ENCODE measurements around the gene RFK. TPM values are rescaled to one million over a fixed set of nuclear protein-coding genes. Genes with fewer than 3 reads are reported as not detected.

Gene RFK
- total RNA-seq, 1 experiment from 2014 or later, result 33.2 TPM

GRCh38 chr9:76390656-76391055, 3.6 kb downstream of the RFK start:
- ChIA-PET POLR2A (no interaction called here), CTCF (no interaction called here)
- no peak for ATAC-seq
- no peaks in the 10 kb centered on the region for H3K9me3 ChIP-seq (ENCODE audit: control insufficient read depth, insufficient read depth, low read depth, low read length)
- no peak overlapping the region for H3K4me3 ChIP-seq (ENCODE audit: low read depth in 2 of 2, low read length in 2 of 2)
- no peak overlapping the region for H3K27ac ChIP-seq (ENCODE audit: low read length)
- no TSS peak for BruUV-seq (replicated peaks)
- no peak for DNase-seq (ENCODE audit: low read depth, low spot score)
- no peak for TF ChIP-seq REST (IDR thresholded peaks at IDR 0.05; ENCODE audit: insufficient read depth in 1 of 2, low read depth in 2 of 2, low read length in 1 of 2)
- no peak for TF ChIP-seq SIN3A (IDR thresholded peaks at IDR 0.05; ENCODE audit: borderline replicate concordance, insufficient read depth, low read depth, low read length)
- TF ChIP-seq POLR2AphosphoS5 (IDR thresholded peaks at IDR 0.05; ENCODE audit: low read depth, low read length), result no peak
- TF ChIP-seq TCF7L2 (IDR thresholded peaks at IDR 0.05; ENCODE audit: low read depth, low read length), result no peak
- no peak for TF ChIP-seq CTCF (IDR thresholded peaks at IDR 0.05)
- peaks cover 4% of the 10 kb centered on the region; the same call in 1 of the 2 replicates for H3K4me1 ChIP-seq (ENCODE audit: control insufficient read depth, insufficient read depth, low read length)
- intact Hi-C loops (cut with micrococcal nuclease; ENCODE audit: unreplicated experiment), result no loop called here
- in situ Hi-C loops (cut with HindIII; ENCODE audit: low pct_unique_long_range_greater_than_20kb, low sequenced_read_pairs), result no loop called here
- peaks cover 10% of the 10 kb centered on the region for H3K36me3 ChIP-seq (ENCODE audit: control insufficient read depth, insufficient read depth, low read length)
- H3K27me3 ChIP-seq (ENCODE audit: control insufficient read depth, insufficient read depth, low read length), result no peaks in the 10 kb centered on the region

- H3K4me1 ChIP-seq (ENCODE audit: control insufficient read depth, insufficient read depth, low read length), result no peaks in the 10 kb centered on the region
- H3K36me3 ChIP-seq (ENCODE audit: control insufficient read depth, insufficient read depth, low read length), result no peaks in the 10 kb centered on the region
- ATAC-seq, result no peak
- no peaks in the 10 kb centered on the region for H3K27me3 ChIP-seq (ENCODE audit: control insufficient read depth, insufficient read depth, low read length)
- ChIA-PET POLR2A (no interaction called here), CTCF (no interaction called here)
- no peak for DNase-seq (ENCODE audit: low read depth, low spot score)
- H3K4me3 ChIP-seq (ENCODE audit: low read depth in 2 of 2, low read length in 2 of 2), result no peak overlapping the region
- intact Hi-C loops (cut with micrococcal nuclease; ENCODE audit: unreplicated experiment) (no loop called here), in situ Hi-C loops (cut with HindIII; ENCODE audit: low pct_unique_long_range_greater_than_20kb, low sequenced_read_pairs) (no loop called here)
- TF ChIP-seq REST (IDR thresholded peaks at IDR 0.05; ENCODE audit: insufficient read depth in 1 of 2, low read depth in 2 of 2, low read length in 1 of 2), result no peak
- no peak for TF ChIP-seq TCF7L2 (IDR thresholded peaks at IDR 0.05; ENCODE audit: low read depth, low read length)
- no peak for TF ChIP-seq CTCF (IDR thresholded peaks at IDR 0.05)
- no peak for TF ChIP-seq POLR2AphosphoS5 (IDR thresholded peaks at IDR 0.05; ENCODE audit: low read depth, low read length)
- BruUV-seq (replicated peaks), result no TSS peak
- no peak overlapping the region for H3K27ac ChIP-seq (ENCODE audit: low read length)
- H3K9me3 ChIP-seq (ENCODE audit: control insufficient read depth, insufficient read depth, low read depth, low read length), result no peaks in the 10 kb centered on the region
Observed at GRCh38 chr9:76379494-76379893, 14.7 kb downstream of the RFK start.
